ENCODE measurements around the gene PARVB. TPM values are rescaled to one million over a fixed set of nuclear protein-coding genes. Genes with fewer than 3 reads are reported as not detected.

PARVB gene
- total and polyA plus RNA-seq, 2 donors (not counting 3 experiments of a cell fraction or from before 2014, with no cell fraction given), result 155 to 162 TPM

- dilution Hi-C loops (cut with MboI; ENCODE audit: extremely low pct_ligation_motif_present, low sequenced_read_pairs) (no loop called here), intact Hi-C loops (cut with micrococcal nuclease) (no loop called here)
- Histone ChIP-seq H3K4me2 (ENCODE audit: insufficient read depth, low read length) (no peak overlapping the region), H4K20me1 (replicated peaks; ENCODE audit: control insufficient read depth, extremely low read depth, insufficient read depth, low read length) (no peaks in the 10 kb centered on the region), H3K4me1 (ENCODE audit: control insufficient read depth, extremely low read depth, insufficient read depth, low read length) (no peaks in the 10 kb centered on the region), H3K9me3 (replicated peaks; ENCODE audit: control insufficient read depth, insufficient read depth, low read length) (no peaks in the 10 kb centered on the region), H3K79me2 (ENCODE audit: control insufficient read depth, insufficient read depth, low read length) (peaks cover 5% of the 10 kb centered on the region), H2AFZ (ENCODE audit: low read depth, low read length) (no peak overlapping the region), H3K27me3 (ENCODE audit: control insufficient read depth in 2 of 2, insufficient read depth in 2 of 2, low read length in 2 of 2) (no peaks in the 10 kb centered on the region), H3K4me3 (replicated peaks in 1 of 3; ENCODE audit: insufficient read depth in 1 of 3, low read depth in 1 of 3, low read length in 3 of 3) (no peak overlapping the region), H3K9me1 (replicated peaks; ENCODE audit: control insufficient read depth, extremely low read depth, insufficient read depth, low read length) (no peaks in the 10 kb centered on the region), H3K9ac (replicated peaks; ENCODE audit: extremely low read depth, insufficient read depth, low read length) (no peak overlapping the region), H3K36me3 (ENCODE audit: control insufficient read depth in 2 of 2, extremely low read depth in 1 of 2, insufficient read depth in 2 of 2, low read length in 2 of 2) (peaks cover 6 to 32% of the 10 kb centered on the region in 2 experiments), H3K27ac (ENCODE audit: insufficient read depth, low read depth, low read length) (no peak overlapping the region)
- no peak for FAIRE-seq
- ChIA-PET POLR2A (no interaction called here), CTCF (interaction anchor here (1.1 to 1.7 kb wide), 3 partner anchors 11 to 104 kb away, joined by 4 to 11 read pairs (median 5); no protein-coding TSS in a partner anchor)
- BruUV-seq (replicated peaks), result no TSS peak
- no peak for DNase-seq (ENCODE audit: low read depth, low spot score)
- TF ChIP-seq POLR2AphosphoS5 (IDR thresholded peaks at IDR 0.05; ENCODE audit: insufficient read depth, low read depth, low read length), result no peak
- no peak for TF ChIP-seq GATA2 (IDR thresholded peaks at IDR 0.05; ENCODE audit: insufficient read depth, insufficient read length, low read depth, low read length)
- no peak for TF ChIP-seq FOS (IDR thresholded peaks at IDR 0.05; ENCODE audit: borderline replicate concordance, insufficient read depth, low read length)
- TF ChIP-seq POLR2A (IDR thresholded peaks at IDR 0.05; ENCODE audit: low read depth, low read length), result no peak
- no peak for TF ChIP-seq JUN (IDR thresholded peaks at IDR 0.05; ENCODE audit: borderline replicate concordance, insufficient read depth, insufficient read length, low read depth)
- TF ChIP-seq MYC (IDR thresholded peaks at IDR 0.05; ENCODE audit: low read depth, low read length), result no peak
- TF ChIP-seq EZH2 (IDR thresholded peaks at IDR 0.05; ENCODE audit: borderline replicate concordance, low read depth, low read length, severe bottlenecking), result no peak
- no peak for TF ChIP-seq CTCF (IDR thresholded peaks at IDR 0.05; ENCODE audit: extremely low read depth in 1 of 2, insufficient read depth in 1 of 2, low read depth in 1 of 2, low read length in 2 of 2)
- TF ChIP-seq, protein P1, sequence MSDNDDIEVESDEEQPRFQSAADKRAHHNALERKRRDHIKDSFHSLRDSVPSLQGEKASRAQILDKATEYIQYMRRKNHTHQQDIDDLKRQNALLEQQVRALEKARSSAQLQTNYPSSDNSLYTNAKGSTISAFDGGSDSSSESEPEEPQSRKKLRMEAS (IDR thresholded peaks at IDR 0.05; ENCODE audit: insufficient read depth, insufficient read length), result no peak
These were observed 73.3 kb downstream of the PARVB start for GRCh38 chr22:44097263-44098020.

All from endothelial cell of umbilical vein (primary cell).